ENCODE data around the gene EPS15.

GRCh38 chr1:51345300-51345687, 173.8 kb downstream of the EPS15 start:
- no peak for TF ChIP-seq ARNTL (CRISPR knock-in tag; IDR thresholded peaks at IDR 0.05; ENCODE audit: borderline replicate concordance, low read depth)
- no peak for TF ChIP-seq ZFP30 (CRISPR knock-in tag; IDR thresholded peaks at IDR 0.05)
- TF ChIP-seq POU6F1 (CRISPR knock-in tag; IDR thresholded peaks at IDR 0.05; ENCODE audit: borderline replicate concordance, low read depth): no peak
- no peak for TF ChIP-seq OSR1 (CRISPR knock-in tag; IDR thresholded peaks at IDR 0.05)
- TF ChIP-seq BACH2 (CRISPR knock-in tag; IDR thresholded peaks at IDR 0.05; ENCODE audit: borderline replicate concordance): no peak
- no peak for TF ChIP-seq PATZ1 (CRISPR knock-in tag; IDR thresholded peaks at IDR 0.05; ENCODE audit: borderline replicate concordance)
- no peak for TF ChIP-seq CSRNP3 (CRISPR knock-in tag; IDR thresholded peaks at IDR 0.05)
- TF ChIP-seq RARB (CRISPR knock-in tag; IDR thresholded peaks at IDR 0.05): no peak
- TF ChIP-seq ESRRG (CRISPR knock-in tag; IDR thresholded peaks at IDR 0.05): no peak
